RWPE2 (cell line): ENCODE measurements around the gene ZFC3H1.
"Not testable (repeated sequence)": the region's sequence is repeated elsewhere in the genome, so short reads cannot be mapped to it uniquely, and the experiment has no call there.

ENCODE experiments used
- ATAC-seq: fragments of 200-7000 bp; cut with Tn5 transposase; 3 replicates; pipeline ENCODE4 v1.9.1; 2021; ENCODE audit warnings: low read depth
- DNase-seq: peaks from one replicate; pipeline ENCODE4 v3.0.0-alpha.2; 2020; ENCODE audit warnings: low spot score
- H3K27ac ChIP-seq: fragments of 450-650 bp; 2 replicates; pipeline ENCODE4 v1.5.1; 2017; ENCODE audit warnings: mild to moderate bottlenecking; ENCODE audit not compliant: poor library complexity, severe bottlenecking
- H3K27me3 ChIP-seq: fragments of 250-450 bp; sonication (Bioruptor Pico); 2 replicates; pipeline ENCODE4 v1.5.1; 2021; ENCODE audit warnings: mild to moderate bottlenecking, moderate library complexity; ENCODE audit not compliant: insufficient read depth, poor library complexity, severe bottlenecking
- H3K36me3 ChIP-seq: fragments of 250-450 bp; sonication (Bioruptor Pico); 2 replicates; pipeline ENCODE4 v1.5.1; 2020; ENCODE audit warnings: low read depth, mild to moderate bottlenecking, moderate library complexity
- H3K4me1 ChIP-seq: fragments of 250-450 bp; sonication (Bioruptor Pico); 2 replicates; pipeline ENCODE4 v1.5.1; 2021; ENCODE audit warnings: mild to moderate bottlenecking, moderate library complexity; ENCODE audit not compliant: insufficient read depth, poor library complexity, severe bottlenecking
- H3K4me3 ChIP-seq: fragments of 250-450 bp; sonication (Bioruptor Pico); 2 replicates; pipeline ENCODE4 v1.5.1; 2021; ENCODE audit warnings: mild to moderate bottlenecking, moderate library complexity; ENCODE audit not compliant: severe bottlenecking
- H3K9me3 ChIP-seq: fragments of 250-450 bp; sonication (Bioruptor Pico); 2 replicates; pipeline ENCODE4 v1.5.1; 2021; ENCODE audit warnings: mild to moderate bottlenecking, moderate library complexity; ENCODE audit not compliant: severe bottlenecking
- CTCF ChIP-seq: fragments of 450-650 bp; IDR thresholded peaks from one replicate; pipeline ENCODE4 v1.5.1; 2017; ENCODE audit warnings: mild to moderate bottlenecking, moderate library complexity; ENCODE audit not compliant: poor library complexity, severe bottlenecking

ZFC3H1 gene

GRCh38 chr12:71578694-71579258, 84.9 kb downstream of the ZFC3H1 start:
- no peak for DNase-seq
- TF ChIP-seq CTCF: no peak
- Histone ChIP-seq H3K27ac (no peak overlapping the region), H3K36me3 (no peaks in the 10 kb centered on the region), H3K4me3 (no peak overlapping the region), H3K9me3 (no peaks in the 10 kb centered on the region), H3K4me1 (peaks cover 12% of the 10 kb centered on the region), H3K27me3 (no peaks in the 10 kb centered on the region)
- no peak for ATAC-seq

GRCh38 chr12:71576496-71576895, 87.2 kb downstream of the ZFC3H1 start:
- ATAC-seq: no peak
- H3K36me3 ChIP-seq: no peaks in the 10 kb centered on the region
- TF ChIP-seq CTCF: no peak
- no peak for DNase-seq
- H3K4me1 ChIP-seq: peaks cover 12% of the 10 kb centered on the region
- no peaks in the 10 kb centered on the region for H3K9me3 ChIP-seq
- H3K4me3 ChIP-seq: no peak overlapping the region
- H3K27ac ChIP-seq: no peak overlapping the region
- H3K27me3 ChIP-seq: no peaks in the 10 kb centered on the region

GRCh38 chr12:71569885-71570284, 93.8 kb downstream of the ZFC3H1 start:
- not testable (repeated sequence) for H3K27me3 ChIP-seq, DNase-seq, H3K9me3 ChIP-seq, H3K4me3 ChIP-seq, ATAC-seq, H3K4me1 ChIP-seq, H3K36me3 ChIP-seq, H3K27ac ChIP-seq

GRCh38 chr12:71567537-71567936, 96.1 kb downstream of the ZFC3H1 start:
- Histone ChIP-seq H3K4me3 (no peak overlapping the region), H3K36me3 (no peaks in the 10 kb centered on the region), H3K9me3 (no peaks in the 10 kb centered on the region), H3K27ac (no peak overlapping the region), H3K4me1 (no peaks in the 10 kb centered on the region), H3K27me3 (no peaks in the 10 kb centered on the region)
- no peak for TF ChIP-seq CTCF
- ATAC-seq (no peak), DNase-seq (no peak)

- Histone ChIP-seq H3K4me1 (no peaks in the 10 kb centered on the region), H3K36me3 (no peaks in the 10 kb centered on the region), H3K27me3 (no peaks in the 10 kb centered on the region), H3K9me3 (no peaks in the 10 kb centered on the region), H3K27ac (no peak overlapping the region), H3K4me3 (no peak overlapping the region)
- TF ChIP-seq CTCF: no peak
- no peak for DNase-seq
- no peak for ATAC-seq
These were observed 97.0 kb downstream of the ZFC3H1 start for GRCh38 chr12:71566655-71567054.
